Stimulated activated CD4-positive, alpha-beta T cell treated with anti-CD3 and anti-CD28 coated beads, Interleukin-12 subunit alpha, Interleukin-12 subunit beta, amount 100 ng/mL, for 4 hours (primary cell): Measurements from ENCODE around the gene CHST11.

Source experiments
- DNase-seq: peaks from one replicate; pipeline ENCODE4 v3.0.0-alpha.2; 2020

The CHST11 gene

DNA sequence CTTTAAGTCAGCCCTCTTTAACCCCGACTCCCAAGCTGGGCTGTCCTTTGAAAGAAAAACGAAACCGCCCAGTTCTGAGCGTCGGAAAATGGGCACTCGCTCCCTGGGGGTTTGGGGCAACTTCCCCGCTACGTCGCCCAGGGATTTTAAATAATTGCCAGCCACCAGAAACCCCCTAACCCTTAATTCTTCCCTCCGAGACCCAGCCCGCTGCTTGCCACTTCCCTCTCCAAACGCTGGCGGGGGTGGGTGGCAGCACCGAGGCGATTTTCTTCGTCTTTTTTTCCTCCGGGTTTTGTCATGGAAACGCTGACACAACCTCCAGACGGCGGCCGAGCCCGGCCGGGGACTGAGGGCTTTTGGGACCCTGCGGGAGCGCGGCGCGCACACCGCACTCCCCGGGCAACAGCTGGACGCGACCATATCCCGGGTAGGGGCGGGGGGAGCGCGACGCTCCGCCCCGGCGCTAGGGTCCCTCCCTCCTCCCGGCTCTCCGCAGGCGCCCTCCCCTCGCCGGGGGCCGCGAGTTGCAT, at the start of gene CHST11:
CHST11 (plus strand) TSS at position 532 of the 533 bp plus-strand sequence.
- DNase-seq: peak; percentile 62

GRCh38 chr12:104407438-104407837, 49.3 kb upstream of the CHST11 start:
- no peak for DNase-seq

DNA sequence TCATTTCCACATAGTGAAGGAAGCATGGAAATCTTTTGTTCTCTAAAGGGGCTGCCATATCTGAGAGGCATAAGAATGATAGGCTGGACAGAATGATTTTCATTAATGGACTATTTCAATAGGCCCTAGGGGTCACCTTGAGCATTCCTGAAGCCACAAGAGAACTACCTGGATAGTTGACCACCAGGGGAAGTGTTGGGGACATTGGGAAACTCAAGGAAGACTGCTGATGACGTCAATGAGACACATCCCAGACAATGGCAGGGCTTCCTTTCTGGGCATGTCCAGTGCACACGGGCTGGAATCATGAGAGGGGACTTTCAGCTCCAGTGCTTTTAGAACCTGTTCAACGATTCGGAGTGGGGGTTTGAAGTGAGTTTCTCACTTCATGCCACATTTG, 48.8 kb upstream of the CHST11 start:
- DNase-seq: no peak

GRCh38 chr12:104410326-104410725, 46.4 kb upstream of the CHST11 start:
- DNase-seq: no peak

DNA sequence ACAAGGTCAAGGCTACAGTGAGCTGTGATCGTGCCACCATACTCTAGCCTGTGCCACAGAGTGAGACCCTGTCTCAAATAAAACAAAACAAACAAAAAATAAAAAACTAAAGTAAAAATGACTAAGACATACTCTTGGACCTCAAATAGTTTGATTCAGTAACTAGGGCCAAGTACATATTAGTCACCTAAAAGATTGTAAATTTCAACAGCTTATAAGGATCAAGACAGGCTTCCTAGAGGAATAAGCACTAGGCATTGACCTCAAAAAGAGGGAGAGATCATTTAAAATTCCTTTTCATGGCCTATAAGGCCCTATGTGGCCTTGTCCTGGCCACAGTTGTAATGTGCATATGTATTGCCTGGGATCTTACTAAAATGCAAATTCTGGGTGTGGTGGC, 46.0 kb upstream of the CHST11 start:
- DNase-seq: no peak

DNA sequence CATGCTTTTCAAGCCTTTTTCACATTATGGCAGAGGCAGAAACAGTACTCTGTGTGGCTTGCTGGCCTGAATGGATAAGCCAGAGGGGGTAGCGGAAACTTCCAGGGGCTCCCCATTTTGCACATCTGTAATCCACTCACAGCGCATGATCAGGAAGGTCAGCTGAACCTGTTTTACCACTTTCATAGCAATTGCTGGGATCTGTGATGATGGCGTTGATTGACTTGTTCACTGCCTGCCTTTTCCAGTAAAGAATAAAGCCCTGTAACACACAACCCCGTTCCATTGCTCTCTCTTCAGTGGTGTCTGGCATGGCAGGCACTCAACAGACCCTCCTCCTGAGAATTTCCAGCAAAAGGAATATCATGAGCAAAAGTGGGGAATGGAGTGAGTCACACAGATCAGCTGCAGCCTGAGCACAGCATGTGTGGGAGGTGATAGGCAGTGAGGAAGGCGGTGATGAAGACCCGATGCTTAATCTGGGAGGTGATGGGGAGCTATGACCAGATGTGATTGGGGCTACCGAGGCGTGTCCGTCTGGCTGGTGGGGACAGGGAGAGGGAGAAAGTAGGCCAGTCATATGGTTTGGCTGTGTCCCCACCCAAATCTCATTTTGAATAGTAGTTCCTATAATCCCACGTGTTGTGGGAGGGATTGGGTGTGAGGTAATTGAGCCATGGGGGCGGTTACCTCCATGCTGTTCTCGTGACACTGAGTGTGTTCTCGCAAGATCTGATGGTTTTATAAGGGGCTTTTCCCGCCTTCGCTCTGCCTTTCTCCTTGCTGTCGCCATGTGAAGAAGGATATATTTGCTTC, 44.7 kb upstream of the CHST11 start:
- no peak for DNase-seq

GRCh38 chr12:104412681-104413080, 44.1 kb upstream of the CHST11 start:
- DNase-seq: no peak

DNA sequence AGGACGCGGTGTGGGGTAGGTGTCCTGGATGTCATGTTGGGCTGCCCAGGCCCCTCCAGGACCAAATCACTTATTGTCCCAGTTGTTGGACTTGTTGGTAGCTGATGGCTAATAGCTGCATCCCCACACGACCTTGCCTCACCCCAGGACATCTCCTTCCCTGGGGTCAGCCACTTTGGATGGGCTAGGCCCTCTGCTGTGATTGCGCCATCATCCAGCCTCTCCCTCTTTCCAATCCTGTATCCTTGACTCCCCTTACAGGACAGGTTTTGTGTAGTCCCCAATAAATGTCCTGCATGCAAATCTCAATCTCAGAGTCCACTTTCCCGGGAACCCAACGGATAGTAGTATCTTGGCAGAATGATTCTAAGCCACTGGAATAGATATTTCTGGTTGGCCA, 43.4 kb upstream of the CHST11 start:
- DNase-seq: no peak

DNA sequence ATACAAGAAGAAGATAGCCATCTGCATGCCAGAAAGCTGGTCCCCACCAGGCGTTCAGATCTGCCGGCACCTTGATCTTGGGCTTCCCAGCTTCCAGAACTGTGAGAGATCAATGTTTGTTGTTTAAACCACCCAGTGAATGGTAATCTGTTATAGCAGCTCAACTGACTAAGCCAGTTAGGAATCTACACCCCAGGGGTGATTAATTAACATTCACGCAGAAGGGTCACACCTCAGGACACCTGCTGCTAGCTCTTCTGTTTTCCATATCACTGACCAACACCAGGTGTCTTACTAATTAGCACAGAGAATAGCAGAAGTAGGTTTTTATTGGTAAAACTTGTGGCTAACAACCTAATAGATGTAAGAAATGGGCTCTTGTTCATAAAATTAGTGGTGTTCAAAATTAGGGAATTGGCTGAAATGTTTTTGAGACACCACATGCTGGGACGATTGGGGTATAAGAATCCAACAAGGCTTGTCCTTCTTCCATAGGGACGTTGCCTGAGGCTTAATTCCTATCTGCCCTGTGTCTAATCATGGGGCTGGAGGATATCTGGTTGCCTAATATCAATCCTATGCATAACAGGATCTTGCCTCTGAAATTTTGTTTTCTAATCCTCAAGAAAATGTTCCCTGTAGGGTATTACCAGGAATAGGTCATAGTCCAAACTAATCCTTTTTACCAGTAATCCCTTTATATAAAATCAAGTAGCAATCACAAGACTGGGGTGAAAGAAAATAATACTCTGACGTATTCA, 42.0 kb upstream of the CHST11 start:
- DNase-seq: no peak

DNA sequence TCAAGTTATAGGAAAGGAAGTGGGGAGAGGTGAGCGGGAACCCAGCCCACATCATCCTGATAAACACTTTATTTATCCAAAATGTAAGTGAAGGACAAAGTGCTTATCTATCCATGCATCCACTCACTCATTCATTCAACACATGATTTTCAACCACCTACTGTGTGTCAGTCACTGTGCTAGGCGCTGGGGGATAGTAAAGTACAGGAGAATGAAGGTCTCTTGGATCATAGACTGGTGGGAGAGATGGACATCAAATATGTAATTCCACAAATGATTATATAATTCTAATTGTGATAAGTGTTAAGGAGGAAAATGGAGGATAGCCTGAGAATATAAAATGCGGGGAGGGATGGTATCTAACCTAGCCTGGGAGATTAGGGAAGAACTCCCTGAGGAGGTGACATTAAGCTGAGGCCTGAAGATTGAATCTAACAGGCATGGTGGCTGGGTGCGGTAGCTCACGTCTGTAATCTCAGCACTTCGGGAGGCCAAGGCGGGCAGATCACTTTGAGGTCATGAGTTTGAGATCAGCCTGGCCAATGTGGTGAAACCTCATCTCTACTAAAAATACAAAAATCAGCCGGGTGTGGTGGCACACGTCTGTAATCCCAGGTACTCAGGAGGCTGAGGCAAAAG, 41.3 kb upstream of the CHST11 start:
- no peak for DNase-seq

GRCh38 chr12:104416136-104416535, 40.6 kb upstream of the CHST11 start:
- DNase-seq: no peak

DNA sequence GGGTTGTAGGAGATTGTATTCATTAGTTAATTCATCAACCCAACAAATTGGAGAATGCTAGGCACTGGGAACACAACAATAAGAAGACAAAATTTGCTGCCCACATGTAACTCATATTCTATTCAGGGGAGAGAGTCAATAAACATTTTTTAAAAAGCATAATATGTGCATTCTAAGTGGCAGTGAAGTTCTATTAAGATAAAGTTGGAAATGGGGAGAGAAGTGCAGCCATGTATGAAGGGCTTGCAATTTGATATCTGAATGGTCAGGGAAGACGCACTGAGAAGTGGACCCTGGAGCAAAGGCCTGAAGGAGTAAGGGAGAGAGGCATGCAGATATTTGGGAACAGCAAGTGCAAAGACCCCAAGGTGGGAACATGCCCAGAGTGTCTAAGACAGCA, 40.2 kb upstream of the CHST11 start:
- no peak for DNase-seq

DNA sequence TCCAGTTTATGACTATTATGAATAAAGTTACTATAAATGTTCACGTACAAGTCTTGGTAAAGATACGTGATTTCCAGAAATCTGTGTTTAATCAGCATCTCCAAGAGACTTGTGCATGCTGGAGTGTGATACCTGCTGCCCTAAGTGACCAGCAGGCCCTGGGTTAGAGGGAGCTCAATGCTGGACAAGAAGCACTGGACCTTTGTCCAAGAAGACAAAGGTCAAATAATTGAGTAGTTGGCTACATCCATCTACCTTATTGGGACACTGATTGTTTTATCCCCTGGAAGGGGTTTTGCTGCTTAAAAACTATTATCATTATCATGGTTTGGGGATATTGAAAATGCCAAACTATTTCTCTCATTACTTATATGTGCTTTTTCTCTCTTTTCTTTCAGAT, 37.0 kb upstream of the CHST11 start:
- DNase-seq: no peak

DNA sequence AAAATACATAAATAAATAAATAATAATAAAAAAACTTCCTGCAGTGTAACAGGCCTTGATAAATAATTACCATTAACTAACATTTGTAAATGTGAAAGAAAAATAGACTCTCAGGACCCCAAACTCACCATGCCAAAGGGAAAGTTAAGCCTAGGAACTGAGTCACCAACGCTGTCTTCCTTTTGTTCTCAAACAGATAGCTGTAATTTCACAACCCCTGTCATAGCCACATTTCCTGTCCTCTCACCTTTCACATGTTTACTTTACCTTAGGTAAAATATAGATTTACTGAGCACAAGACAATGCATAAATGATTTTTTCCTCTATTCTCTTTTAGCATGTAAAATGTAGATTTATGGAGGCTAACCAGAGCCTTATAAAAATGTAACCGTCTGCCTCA, 35.9 kb upstream of the CHST11 start:
- DNase-seq: no peak

DNA sequence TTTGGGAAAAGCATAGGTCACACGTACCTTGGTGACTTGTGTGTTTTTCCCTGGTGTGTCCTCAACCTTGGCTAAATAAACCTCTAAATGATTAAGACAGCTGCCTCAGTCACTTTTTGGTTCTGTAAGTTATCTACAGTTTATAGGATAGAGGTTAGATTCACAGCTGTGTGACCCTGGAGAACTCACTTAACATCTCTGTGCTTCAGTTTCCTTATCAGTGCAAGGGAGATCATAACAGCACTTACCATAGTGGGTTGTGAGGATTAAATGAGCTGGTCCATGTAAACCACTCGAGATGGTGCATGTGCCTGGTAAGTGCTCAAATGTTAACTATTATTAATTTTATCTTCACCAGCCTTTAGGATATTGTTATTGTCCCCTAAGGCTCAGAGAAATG, 35.4 kb upstream of the CHST11 start:
- no peak for DNase-seq

- no peak for DNase-seq
These were observed 34.3 kb upstream of the CHST11 start for GRCh38 chr12:104422441-104422840.

GRCh38 chr12:104423273-104423672, 33.5 kb upstream of the CHST11 start:
- no peak for DNase-seq

DNA sequence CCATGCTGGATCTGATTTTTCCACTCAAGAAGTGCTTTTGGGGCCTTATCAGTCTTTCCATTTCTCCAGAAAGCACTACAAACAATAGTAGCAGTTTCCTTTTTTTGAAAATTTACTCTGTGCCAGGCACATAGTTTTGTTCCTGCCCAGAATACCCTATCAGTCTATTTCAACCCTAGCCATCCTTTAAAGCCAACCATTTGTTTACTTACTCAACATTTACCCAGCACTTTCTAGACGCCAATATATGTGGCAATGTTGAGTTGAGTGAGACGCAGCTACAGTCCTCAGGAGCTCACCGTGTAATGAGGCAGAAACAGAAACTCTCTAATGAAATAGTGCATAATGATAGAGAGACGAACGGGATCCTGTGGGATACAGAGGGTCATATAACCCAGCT, 32.9 kb upstream of the CHST11 start:
- no peak for DNase-seq

DNA sequence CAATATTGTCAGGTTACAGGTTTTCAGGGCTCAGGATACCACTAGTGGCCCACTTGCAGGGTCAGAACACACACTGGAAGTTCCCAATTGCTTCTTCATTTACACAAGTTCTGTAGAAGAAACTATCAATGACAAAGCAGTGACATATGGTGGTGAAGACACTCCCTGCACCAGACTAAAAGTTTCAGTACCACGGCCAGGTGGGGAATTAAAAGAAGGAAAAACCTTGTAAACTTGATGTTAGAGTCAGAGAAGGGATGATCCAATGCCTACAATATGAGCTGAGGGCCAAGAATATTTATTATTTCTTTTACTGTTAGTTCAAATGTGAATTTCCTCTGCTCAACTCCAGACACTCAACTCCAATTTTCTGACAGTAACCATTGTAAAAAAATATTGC, 31.8 kb upstream of the CHST11 start:
- DNase-seq: no peak

DNA sequence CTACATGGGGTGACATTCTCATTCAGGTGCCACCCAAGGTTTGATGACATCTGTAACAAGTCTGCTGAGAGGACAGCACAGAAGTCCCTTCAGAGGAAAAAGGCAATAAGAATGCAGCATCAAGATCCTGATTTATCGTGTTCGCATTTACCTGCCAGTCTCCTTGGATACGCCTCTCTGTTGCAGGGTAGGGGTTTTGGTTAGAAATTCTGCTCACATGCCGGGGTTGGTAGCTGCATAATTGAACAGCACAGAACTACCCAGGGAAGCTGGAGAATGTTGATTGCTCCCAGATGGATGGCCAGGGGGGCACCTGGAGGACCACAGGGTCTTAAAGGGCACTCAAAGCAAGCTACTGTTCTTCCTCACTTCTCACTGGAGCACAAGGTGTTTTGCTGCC, 31.1 kb upstream of the CHST11 start:
- DNase-seq: no peak

- no peak for DNase-seq
These were observed 29.7 kb upstream of the CHST11 start for GRCh38 chr12:104426926-104427546.

DNA sequence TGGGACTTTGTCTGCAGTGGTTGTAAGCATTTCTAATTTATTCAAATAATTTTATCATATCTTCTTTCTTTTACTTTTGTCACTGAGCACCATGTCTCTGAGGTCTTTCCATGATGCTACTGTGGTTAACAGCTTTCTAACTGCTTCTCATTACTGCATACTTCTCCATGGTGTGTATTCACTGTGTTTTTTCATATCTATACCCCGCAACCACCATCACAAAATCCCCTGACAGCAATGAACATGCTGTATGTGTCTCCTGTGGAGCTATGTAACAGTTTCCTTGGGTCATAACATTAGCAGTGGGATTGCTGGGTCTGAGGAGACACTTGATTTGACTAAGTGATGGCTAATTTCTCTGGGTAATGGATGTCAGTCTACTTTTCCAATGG, 29.2 kb upstream of the CHST11 start:
- no peak for DNase-seq

GRCh38 chr12:104433061-104433460, 23.7 kb upstream of the CHST11 start:
- no peak for DNase-seq
